BE2C (cell line): ENCODE data around the gene MAML2.

Experiments used
- DNase-seq: peaks from one replicate; pipeline ENCODE4 v3.0.0-alpha.2; 2020
- H3K27me3 ChIP-seq: fragments of 250-450 bp; sonication (Bioruptor Pico); 2 replicates; pipeline ENCODE4 v1.5.1; 2020; ENCODE audit warnings: mild to moderate bottlenecking
- H3K36me3 ChIP-seq: fragments of 250-450 bp; sonication (Bioruptor Pico); 2 replicates; pipeline ENCODE4 v1.5.1; 2020; ENCODE audit warnings: mild to moderate bottlenecking
- H3K4me1 ChIP-seq: fragments of 250-450 bp; sonication (Bioruptor Pico); 2 replicates; pipeline ENCODE4 v1.5.1; 2020
- H3K4me3 ChIP-seq: 2 replicates; pipeline ENCODE4 v1.5.1; 2011; ENCODE audit warnings: low read depth, low read length
- H3K9me3 ChIP-seq: fragments of 250-450 bp; sonication (Bioruptor Pico); 2 replicates; pipeline ENCODE4 v1.5.1; 2020
- CTCF ChIP-seq: IDR thresholded peaks from 2 replicates; pipeline ENCODE4 v1.5.1; 2012; ENCODE audit warnings: mild to moderate bottlenecking, low read depth, low read length

Gene MAML2

GRCh38 chr11:96341211-96342013, 1.6 kb downstream of the MAML2 start:
- Histone ChIP-seq H3K4me1 (peaks cover 15% of the 10 kb centered on the region; the same call in 1 of the 2 replicates), H3K9me3 (no peaks in the 10 kb centered on the region), H3K27me3 (no peaks in the 10 kb centered on the region), H3K36me3 (no peaks in the 10 kb centered on the region), H3K4me3 (peak overlapping the region; percentile 88)
- peak; percentile 36; the same call in 1 of the 2 replicates for TF ChIP-seq CTCF
- peak; percentile 75 for DNase-seq

GRCh38 chr11:96340555-96340885, 2.5 kb downstream of the MAML2 start:
- TF ChIP-seq CTCF, result no peak
- Histone ChIP-seq H3K9me3 (no peaks in the 10 kb centered on the region), H3K4me3 (no peak overlapping the region), H3K27me3 (no peaks in the 10 kb centered on the region), H3K4me1 (peaks cover 15% of the 10 kb centered on the region; the same call in 1 of the 2 replicates), H3K36me3 (no peaks in the 10 kb centered on the region)
- DNase-seq, result no peak

GRCh38 chr11:96339706-96340554, 3.1 kb downstream of the MAML2 start:
- no peaks in the 10 kb centered on the region for H3K36me3 ChIP-seq
- H3K4me1 ChIP-seq, result peaks cover 15% of the 10 kb centered on the region; the same call in 1 of the 2 replicates
- DNase-seq, result no peak
- no peaks in the 10 kb centered on the region for H3K9me3 ChIP-seq
- no peaks in the 10 kb centered on the region for H3K27me3 ChIP-seq
- no peak overlapping the region for H3K4me3 ChIP-seq
- TF ChIP-seq CTCF, result no peak

- H3K36me3 ChIP-seq, result no peaks in the 10 kb centered on the region
- no peak for TF ChIP-seq CTCF
- no peaks in the 10 kb centered on the region for H3K9me3 ChIP-seq
- no peak overlapping the region for H3K4me3 ChIP-seq
- H3K4me1 ChIP-seq, result peaks cover 15% of the 10 kb centered on the region; the same call in 1 of the 2 replicates
- H3K27me3 ChIP-seq, result no peaks in the 10 kb centered on the region
- no peak for DNase-seq
Observed at GRCh38 chr11:96338910-96339705, 3.9 kb downstream of the MAML2 start.

- no peak for DNase-seq
- no peak overlapping the region for H3K4me3 ChIP-seq
- H3K4me1 ChIP-seq, result peaks cover 15% of the 10 kb centered on the region; the same call in 1 of the 2 replicates
- no peaks in the 10 kb centered on the region for H3K27me3 ChIP-seq
- H3K36me3 ChIP-seq, result no peaks in the 10 kb centered on the region
- TF ChIP-seq CTCF, result no peak
- H3K9me3 ChIP-seq, result no peaks in the 10 kb centered on the region
Observed at GRCh38 chr11:96337541-96338431, 5.2 kb downstream of the MAML2 start.
